ENCODE data around the gene MEOX2. TPM values are rescaled to one million over a fixed set of nuclear protein-coding genes. Genes with fewer than 3 reads are reported as not detected.

Gene MEOX2
- total and polyA plus RNA-seq, 2 of the 13 experiments (the other 11 are each of a cell fraction or from before 2014, with no cell fraction given), result not detected

GRCh38 chr7:15719311-15719710, 32.8 kb upstream of the MEOX2 start:
- Histone ChIP-seq H3K4me2 (ENCODE audit: low read depth, low read length) (no peak overlapping the region), H3K79me2 (ENCODE audit: insufficient read depth, low read length) (no peaks in the 10 kb centered on the region), H4K20me1 (ENCODE audit: insufficient read depth, low read length) (no peaks in the 10 kb centered on the region), H3K36me3 (replicated peaks in 1 of 2; ENCODE audit: control insufficient read depth in 1 of 2, insufficient read depth in 2 of 2, low read length in 2 of 2) (no peaks in the 10 kb centered on the region), H3K27me3 (ENCODE audit: control insufficient read depth in 1 of 2, insufficient read depth in 2 of 2, low read length in 2 of 2) (no peaks in the 10 kb centered on the region), H3K4me1 (ENCODE audit: insufficient read depth, low read length) (no peaks in the 10 kb centered on the region), H3K9ac (ENCODE audit: insufficient read depth, low read depth, low read length) (no peak overlapping the region), H2AFZ (ENCODE audit: low read length) (no peak overlapping the region), H3K4me3 (replicated peaks in 1 of 3; ENCODE audit: insufficient read depth in 1 of 3, low read depth in 2 of 3, low read length in 3 of 3) (no peak overlapping the region), H3K27ac (ENCODE audit: extremely low read length, insufficient read depth, low read length) (no peak overlapping the region), H3K9me3 (ENCODE audit: low read length) (no peaks in the 10 kb centered on the region)
- FAIRE-seq, result no peak
- ChIA-PET POLR2A (no interaction called here), CTCF (ENCODE audit: low intra/inter-chr PET ratio, low total read pairs) (interaction anchor here (1.4 kb wide), 1 partner anchor 415 kb away, joined by 4 read pairs; no protein-coding TSS in a partner anchor)
- no peak for ATAC-seq
- DNase-seq (ENCODE audit: low spot score), result no peak
- intact Hi-C loops (cut with micrococcal nuclease; ENCODE audit: unreplicated experiment) (no loop called here), in situ Hi-C loops (cut with HindIII; ENCODE audit: extremely low pct_ligation_motif_present, low pct_unique_long_range_greater_than_20kb) (loop anchor here (25.0 kb wide), 1 partner anchor 407 kb away; no protein-coding TSS in a partner anchor)
- no TSS peak for BruUV-seq (replicated peaks)
- TF ChIP-seq ZBTB1 (CRISPR knock-in tag; IDR thresholded peaks at IDR 0.05; ENCODE audit: borderline replicate concordance) (no peak), NFKB2 (CRISPR knock-in tag; IDR thresholded peaks at IDR 0.05; ENCODE audit: borderline replicate concordance) (no peak), ZNF691 (CRISPR knock-in tag; IDR thresholded peaks at IDR 0.05; ENCODE audit: borderline replicate concordance, low read depth) (no peak), HOMEZ (CRISPR knock-in tag; IDR thresholded peaks at IDR 0.05; ENCODE audit: low read depth) (no peak), ZNF644 (CRISPR knock-in tag; IDR thresholded peaks at IDR 0.05; ENCODE audit: low read depth) (no peak), CENPT (CRISPR knock-in tag; IDR thresholded peaks at IDR 0.05; ENCODE audit: low read depth) (no peak), SIX1 (CRISPR knock-in tag; IDR thresholded peaks at IDR 0.05; ENCODE audit: borderline replicate concordance) (no peak), TCF12 (IDR thresholded peaks at IDR 0.05) (no peak), TCF12 (CRISPR knock-in tag; IDR thresholded peaks at IDR 0.05) (no peak), HOXD1 (CRISPR knock-in tag; IDR thresholded peaks at IDR 0.05) (no peak), POGK (CRISPR knock-in tag; conservative IDR thresholded peaks at IDR 0.05) (no peak), ZNF33B (CRISPR knock-in tag; IDR thresholded peaks at IDR 0.05) (no peak), GMEB1 (CRISPR knock-in tag; IDR thresholded peaks at IDR 0.05; ENCODE audit: borderline replicate concordance) (no peak), CREB3 (CRISPR knock-in tag; IDR thresholded peaks at IDR 0.05) (no peak), TFDP1 (CRISPR knock-in tag; IDR thresholded peaks at IDR 0.05; ENCODE audit: borderline replicate concordance) (no peak)
- WGBS (ENCODE audit: low lambda C conversion rate), result 0% methylated on average over 1 of the region's 1 CpG
